IMR-90 (cell line): Measurements from ENCODE around the gene KCNQ1. TPM values are rescaled to one million over a fixed set of nuclear protein-coding genes. Genes with fewer than 3 reads are reported as not detected.

Experiments used
- ATAC-seq: fragments of 200-7000 bp; cut with Tn5 transposase; 2 replicates; pipeline ENCODE4 v1.9.1; 2020; ENCODE audit warnings: low read depth, mild to moderate bottlenecking, moderate library complexity
- BruUV-seq: library from RNA; stranded (reverse); fragments of 400-500 nt; replicated peaks from 2 replicates; lab custom pipeline; 2021; lab: Mats Ljungman, UMichigan
- CTCF ChIA-PET: fragments of 300-600 bp; formaldehyde crosslinking; extraction: SDS; loops from one replicate; lab custom pipeline; 2021; ENCODE audit warnings: antibody characterized with exemption; lab: Yijun Ruan, JAX
- POLR2A ChIA-PET: fragments of 300-600 bp; sonication (Branson Sonifier 250); formaldehyde crosslinking; loops from one replicate; lab custom pipeline; 2022; ENCODE audit warnings: antibody characterized with exemption; ENCODE audit not compliant: unreplicated experiment; lab: Charles Lee
- DNase-seq: peaks from one replicate; pipeline ENCODE4 v3.0.0; 2013
- H2AFZ ChIP-seq: replicated peaks from 2 replicates; pipeline ENCODE3; 2013; ENCODE audit warnings: low read length, mild to moderate bottlenecking; ENCODE audit not compliant: poor library complexity
- H2AK5ac ChIP-seq: 2 replicates; pipeline ENCODE4 v1.6.1; 2013; ENCODE audit warnings: low read depth, low read length, inconsistent platforms
- H2AK9ac ChIP-seq: replicated peaks from 2 replicates; pipeline ENCODE3; 2013; ENCODE audit warnings: mild to moderate bottlenecking, low read depth, low read length, moderate library complexity; ENCODE audit not compliant: poor library complexity
- H2BK120ac ChIP-seq: 2 replicates; pipeline ENCODE4 v1.6.1; 2013; ENCODE audit warnings: low read depth, low read length, inconsistent platforms
- H2BK15ac ChIP-seq: 3 replicates; pipeline ENCODE4 v1.6.1; 2013; ENCODE audit warnings: low read depth, low read length, inconsistent platforms
- H2BK20ac ChIP-seq: 2 replicates; pipeline ENCODE4 v1.6.1; 2013; ENCODE audit warnings: low read depth, mild to moderate bottlenecking, inconsistent platforms, low read length, moderate library complexity
- H2BK5ac ChIP-seq: 2 replicates; pipeline ENCODE4 v1.6.1; 2013; ENCODE audit warnings: mild to moderate bottlenecking, low read depth, low read length, inconsistent platforms; ENCODE audit not compliant: poor library complexity, severe bottlenecking
- H3K14ac ChIP-seq: replicated peaks from 2 replicates; pipeline ENCODE4 v1.6.1; 2013; ENCODE audit warnings: low read depth, low read length, inconsistent platforms
- H3K18ac ChIP-seq: 2 replicates; pipeline ENCODE4 v1.6.1; 2013; ENCODE audit warnings: low read depth, low read length, control low read depth
- H3K23ac ChIP-seq: 2 replicates; pipeline ENCODE4 v1.6.1; 2013; ENCODE audit warnings: low read depth, low read length, inconsistent platforms
- H3K27ac ChIP-seq: 2 replicates; pipeline ENCODE4 v1.5.1; 2013; ENCODE audit warnings: mild to moderate bottlenecking, control low read depth, low read length; ENCODE audit not compliant: insufficient read depth
- H3K27me3 ChIP-seq: 2 replicates; pipeline ENCODE4 v1.6.1; 2013; ENCODE audit warnings: low read length; ENCODE audit not compliant: control insufficient read depth, insufficient read depth
- H3K36me3 ChIP-seq: 2 replicates; pipeline ENCODE4 v1.6.1; 2013; ENCODE audit warnings: low read length, mixed read lengths; ENCODE audit not compliant: control insufficient read depth, insufficient read depth
- H3K4ac ChIP-seq: 2 replicates; pipeline ENCODE4 v1.6.1; 2013; ENCODE audit warnings: low read depth, low read length, inconsistent platforms
- H3K4me1 ChIP-seq: 2 replicates; pipeline ENCODE4 v1.6.1; 2013; ENCODE audit warnings: low read length, mixed read lengths; ENCODE audit not compliant: control insufficient read depth, insufficient read depth
- H3K4me2 ChIP-seq: 2 replicates; pipeline ENCODE4 v1.6.1; 2013; ENCODE audit warnings: low read depth, mild to moderate bottlenecking, control low read depth, low read length, moderate library complexity
- H3K4me3 ChIP-seq: 2 replicates; pipeline ENCODE4 v1.5.1; 2013; ENCODE audit warnings: low read depth, mild to moderate bottlenecking, control low read depth, low read length, moderate library complexity; ENCODE audit not compliant: insufficient read depth
- H3K56ac ChIP-seq: 2 replicates; pipeline ENCODE4 v1.6.1; 2013; ENCODE audit warnings: low read length, inconsistent platforms; ENCODE audit not compliant: insufficient read depth; ENCODE audit errors: extremely low read depth
- H3K79me1 ChIP-seq, 2 experiments: 2 replicates each; pipeline ENCODE4 v1.6.1; 2013; ENCODE audit warnings: low read length in 2 of 2, inconsistent platforms in 1 of 2, low read depth in 1 of 2
- H3K9ac ChIP-seq: 2 replicates; pipeline ENCODE4 v1.6.1; 2013; ENCODE audit warnings: low read depth, low read length, control low read depth
- H3K9me1 ChIP-seq: 2 replicates; pipeline ENCODE4 v1.6.1; 2013; ENCODE audit warnings: low read length, inconsistent platforms; ENCODE audit not compliant: insufficient read depth
- H3K9me3 ChIP-seq: 2 replicates; pipeline ENCODE4 v1.6.1; 2013; ENCODE audit warnings: low read length; ENCODE audit not compliant: control insufficient read depth, insufficient read depth
- H4K20me1 ChIP-seq: 2 replicates; pipeline ENCODE4 v1.6.1; 2013; ENCODE audit warnings: low read length, inconsistent platforms; ENCODE audit not compliant: insufficient read depth
- H4K5ac ChIP-seq: 2 replicates; pipeline ENCODE4 v1.6.1; 2013; ENCODE audit warnings: mild to moderate bottlenecking, low read depth, low read length, control low read depth
- H4K8ac ChIP-seq, 2 experiments: 2 replicates each; pipeline ENCODE4 v1.6.1; 2013; ENCODE audit warnings: low read depth in 2 of 2, low read length in 2 of 2, control low read depth in 1 of 2, inconsistent platforms in 1 of 2
- H4K91ac ChIP-seq: 2 replicates; pipeline ENCODE4 v1.6.1; 2013; ENCODE audit warnings: low read depth, low read length, inconsistent platforms; ENCODE audit not compliant: insufficient read depth
- CEBPB ChIP-seq: IDR thresholded peaks from 2 replicates; pipeline ENCODE4 v1.6.1; 2012; ENCODE audit warnings: low read depth, low read length, improper control_type of control experiment
- POLR2A ChIP-seq: IDR thresholded peaks from 2 replicates; pipeline ENCODE4 v1.6.1; 2012; ENCODE audit warnings: mild to moderate bottlenecking, low read depth, low read length
- WGBS, 2 experiments: methylation state at CpG; one replicate each; pipeline versions ENCODE4 v1.1.5 to v1.1.7; 2013; ENCODE audit warnings: missing lambda C conversion rate in 2 of 2; ENCODE audit not compliant: insufficient read length in 1 of 2; ENCODE audit errors: extremely low coverage in 2 of 2; 5-methylcytosine and 5-hydroxymethylcytosine counted together
- dilution Hi-C: fragments of 300-500 bp; cut with HindIII; formaldehyde crosslinking; loops from one replicate; pipeline ENCODE4 v1.14.3; 2018; ENCODE audit warnings: low sequenced_read_pairs; ENCODE audit not compliant: unreplicated experiment
- in situ Hi-C: fragments of 300-500 bp; cut with MboI; formaldehyde crosslinking; loops from 3 replicates; pipeline ENCODE4 v1.14.3; 2019; ENCODE audit warnings: low sequenced_read_pairs, inconsistent platforms, mixed read lengths
- intact Hi-C: fragments of 100-400 bp; cut with micrococcal nuclease; formaldehyde crosslinking; loops from 2 replicates; pipeline ENCODE4 v1.10.0; 2022
- polyA plus RNA-seq, 3 experiments: library from polyadenylated mRNA; depleted of rRNA; stranded (reverse); fragments of >200 nt; gene quantifications; 2 replicates each; pipeline ENCODE4 v1.2.3, GENCODE V29; 2012; ENCODE audit warnings: low replicate concordance in 1 of 3
- total RNA-seq: library from RNA; depleted of rRNA; stranded (reverse); fragments of >200 nt; gene quantifications from 2 replicates; pipeline ENCODE4 v1.2.3, GENCODE V29; 2012

Gene KCNQ1
- total and polyA plus RNA-seq, 2 of the 4 experiments (the other 2 are of a cell fraction) = 0.07 TPM; not detected in 1

DNA sequence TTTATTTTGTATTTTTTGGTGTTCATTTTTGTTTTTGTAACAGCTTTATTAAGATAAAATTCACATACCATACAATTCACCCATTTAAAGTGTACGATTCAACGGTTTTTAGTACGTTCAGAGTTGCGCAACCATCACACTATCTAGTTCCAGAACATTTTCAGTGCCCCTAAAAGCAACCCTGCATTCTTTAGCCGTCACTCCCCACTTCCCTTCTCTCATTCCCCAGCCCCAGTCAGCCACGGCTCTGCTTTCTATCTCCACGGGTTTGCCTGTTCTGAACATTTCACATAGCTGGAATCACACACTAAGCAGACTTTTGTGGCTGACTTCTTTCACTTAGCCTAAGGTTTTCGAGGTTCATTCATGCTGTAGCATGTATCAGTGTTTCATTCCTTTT lies 264.6 kb downstream of the KCNQ1 start:
- H4K5ac ChIP-seq = no peak overlapping the region
- in situ Hi-C loops = no loop called here
- no peaks in the 10 kb centered on the region for H3K79me1 ChIP-seq
- no peak overlapping the region for H2AFZ ChIP-seq
- H2AK9ac ChIP-seq = no peak overlapping the region
- peak overlapping the region; percentile 44; the same call in 1 of the 2 replicates for H3K4me2 ChIP-seq
- H3K27ac ChIP-seq = no peak overlapping the region; the same call in 1 of the 2 replicates
- no peak overlapping the region for H3K9ac ChIP-seq
- WGBS, 2 experiments = 0% methylated on average over 3 of the region's 8 CpGs; no CpG with 5 or more reads in 1 of the 2 experiments
- dilution Hi-C loops = no loop called here
- H3K4ac ChIP-seq = no peak overlapping the region
- no peaks in the 10 kb centered on the region for H4K20me1 ChIP-seq
- H2BK20ac ChIP-seq = no peak overlapping the region
- no peak overlapping the region for H2BK120ac ChIP-seq
- H3K23ac ChIP-seq = no peak overlapping the region
- H3K4me3 ChIP-seq = no peak overlapping the region
- DNase-seq = peak; percentile 34
- no peak overlapping the region for H4K8ac ChIP-seq
- CTCF ChIA-PET = interaction anchor here (0.6 kb wide), 1 partner anchor 253 kb away, joined by 6 read pairs; no protein-coding TSS in a partner anchor
- intact Hi-C loops = no loop called here
- H3K14ac ChIP-seq = no peak overlapping the region
- no peak overlapping the region for H2BK15ac ChIP-seq
- no peak overlapping the region for H2BK5ac ChIP-seq
- TF ChIP-seq CEBPB = peak; percentile 97
- no peak for TF ChIP-seq POLR2A
- H3K9me3 ChIP-seq = peaks cover 7% of the 10 kb centered on the region
- no peak overlapping the region for H2AK5ac ChIP-seq
- BruUV-seq = no TSS peak
- H4K91ac ChIP-seq = no peak overlapping the region
- ATAC-seq = peak; percentile 48; the same call in 1 of the 2 replicates
- H3K56ac ChIP-seq = no peak overlapping the region
- H3K27me3 ChIP-seq = peaks cover 30% of the 10 kb centered on the region
- H3K36me3 ChIP-seq = no peaks in the 10 kb centered on the region
- H3K18ac ChIP-seq = no peak overlapping the region
- POLR2A ChIA-PET = interaction anchor here (0.6 kb wide), 1 partner anchor 220 kb away, joined by 4 read pairs; no protein-coding TSS in a partner anchor
- H3K9me1 ChIP-seq = no peaks in the 10 kb centered on the region
- peaks cover 6% of the 10 kb centered on the region; the same call in 1 of the 2 replicates for H3K4me1 ChIP-seq
